Measurements from ENCODE around the gene MAP1LC3B2.

MAP1LC3B2 gene

DNA sequence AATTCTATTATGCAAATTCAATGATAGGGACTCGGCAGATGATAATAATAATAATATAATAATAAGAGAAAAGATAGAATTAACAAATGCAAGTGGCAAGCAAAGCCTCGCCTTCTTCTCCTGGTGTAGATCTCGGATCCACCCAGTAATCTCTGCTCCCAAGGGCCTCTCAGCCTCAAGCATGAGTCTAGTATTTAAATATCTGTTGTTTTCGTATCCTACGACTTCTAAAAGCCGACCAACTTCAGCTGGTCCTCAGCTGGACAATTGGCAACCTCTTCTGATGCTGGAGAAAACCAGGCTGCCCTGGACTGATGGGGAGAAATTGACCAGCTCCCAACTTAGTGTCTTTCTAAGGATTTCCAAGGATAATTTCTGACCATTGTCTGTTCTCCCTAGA, 14.0 kb upstream of the MAP1LC3B2 start:
- Histone ChIP-seq H3K4me3 (ENCODE audit: insufficient read depth, low read depth, low read length, poor library complexity, severe bottlenecking) (no peak overlapping the region), H3K36me3 (ENCODE audit: control insufficient read depth, insufficient read depth, low read length) (no peaks in the 10 kb centered on the region), H3K4me1 (ENCODE audit: control insufficient read depth, insufficient read depth, low read length, poor library complexity, severe bottlenecking) (no peaks in the 10 kb centered on the region), H3K27ac (ENCODE audit: insufficient read depth, low read length, poor library complexity, severe bottlenecking) (no peak overlapping the region), H3K27me3 (replicated peaks; ENCODE audit: control insufficient read depth, insufficient read depth, low read length, poor library complexity, severe bottlenecking) (no peaks in the 10 kb centered on the region), H3K9me3 (ENCODE audit: control insufficient read depth, low read length) (no peaks in the 10 kb centered on the region)
- DNase-seq, result no peak

DNA sequence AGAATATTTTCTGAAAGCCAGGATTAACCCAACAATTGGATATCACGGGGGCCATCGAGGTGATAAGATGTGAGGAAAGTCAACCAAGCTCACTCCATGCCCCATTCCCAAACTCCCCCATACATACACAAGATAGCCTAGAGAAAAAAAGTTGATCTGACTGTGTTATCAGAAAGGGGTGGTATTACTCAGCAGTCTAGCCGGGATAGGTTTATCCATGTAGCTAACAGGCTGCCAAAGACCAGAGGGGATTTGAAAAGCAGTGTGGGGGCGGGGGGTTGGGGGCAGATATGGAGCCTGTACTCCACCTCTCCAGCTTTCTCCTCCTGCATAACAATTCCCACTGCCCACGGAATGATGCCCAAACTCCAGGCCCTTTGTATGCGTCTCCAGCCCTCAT, 13.2 kb upstream of the MAP1LC3B2 start:
- no peak for DNase-seq
- Histone ChIP-seq H3K27me3 (replicated peaks; ENCODE audit: control insufficient read depth, insufficient read depth, low read length, poor library complexity, severe bottlenecking) (no peaks in the 10 kb centered on the region), H3K4me3 (ENCODE audit: insufficient read depth, low read depth, low read length, poor library complexity, severe bottlenecking) (no peak overlapping the region), H3K27ac (ENCODE audit: insufficient read depth, low read length, poor library complexity, severe bottlenecking) (no peak overlapping the region), H3K9me3 (ENCODE audit: control insufficient read depth, low read length) (no peaks in the 10 kb centered on the region), H3K4me1 (ENCODE audit: control insufficient read depth, insufficient read depth, low read length, poor library complexity, severe bottlenecking) (no peaks in the 10 kb centered on the region), H3K36me3 (ENCODE audit: control insufficient read depth, insufficient read depth, low read length) (no peaks in the 10 kb centered on the region)

DNA sequence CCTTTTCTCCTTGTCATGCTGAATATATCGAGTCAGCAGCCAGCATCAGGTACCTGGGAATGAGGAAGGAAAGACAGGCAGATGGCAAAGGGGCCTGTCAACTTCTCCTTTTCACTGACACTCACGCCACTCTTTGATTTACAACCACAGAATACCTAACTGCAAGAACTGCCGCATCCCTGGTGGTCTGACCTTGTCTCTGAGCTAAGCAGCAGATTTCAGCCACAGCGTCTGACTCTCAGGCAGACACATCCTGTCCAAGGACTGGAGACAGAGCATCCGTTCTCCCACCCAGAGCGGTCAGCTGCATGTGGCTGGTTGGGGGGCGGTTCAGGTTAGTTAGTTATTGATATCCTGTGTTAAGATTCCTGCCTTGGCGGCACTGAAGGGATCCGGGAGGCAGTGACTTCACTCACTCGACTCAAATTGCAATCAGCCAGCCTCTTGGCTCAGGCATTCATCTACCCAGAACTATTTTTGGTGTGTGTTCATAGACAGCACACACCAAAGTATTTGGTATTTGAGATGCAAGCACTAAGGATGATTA, 11.2 kb upstream of the MAP1LC3B2 start:
- no peaks in the 10 kb centered on the region for H3K36me3 ChIP-seq (ENCODE audit: control insufficient read depth, insufficient read depth, low read length)
- H3K27me3 ChIP-seq (replicated peaks; ENCODE audit: control insufficient read depth, insufficient read depth, low read length, poor library complexity, severe bottlenecking), result no peaks in the 10 kb centered on the region
- no peaks in the 10 kb centered on the region for H3K9me3 ChIP-seq (ENCODE audit: control insufficient read depth, low read length)
- H3K4me1 ChIP-seq (ENCODE audit: control insufficient read depth, insufficient read depth, low read length, poor library complexity, severe bottlenecking), result no peaks in the 10 kb centered on the region
- DNase-seq, result no peak
- no peak overlapping the region for H3K4me3 ChIP-seq (ENCODE audit: insufficient read depth, low read depth, low read length, poor library complexity, severe bottlenecking)
- no peak overlapping the region for H3K27ac ChIP-seq (ENCODE audit: insufficient read depth, low read length, poor library complexity, severe bottlenecking)

DNA sequence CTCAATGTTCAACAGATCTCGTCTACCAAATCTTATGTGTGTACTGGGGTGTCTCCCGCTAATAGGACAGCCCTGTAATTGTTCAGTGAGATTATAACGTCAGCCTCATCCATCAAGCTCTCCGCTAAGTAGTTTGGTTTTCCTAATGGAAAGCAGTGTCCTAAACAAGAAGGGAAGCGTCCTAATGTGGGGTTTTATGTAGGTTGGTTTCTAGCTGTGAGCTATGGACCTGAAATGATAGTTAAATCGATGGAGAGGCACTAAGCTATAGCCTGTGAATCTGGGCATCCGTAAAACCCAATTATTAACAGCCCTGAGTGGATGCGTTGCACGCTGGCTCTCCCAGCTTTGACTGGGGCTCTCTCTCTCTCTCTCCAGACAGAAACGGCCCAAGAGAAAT, 9.2 kb upstream of the MAP1LC3B2 start:
- Histone ChIP-seq H3K4me3 (ENCODE audit: insufficient read depth, low read depth, low read length, poor library complexity, severe bottlenecking) (no peak overlapping the region), H3K4me1 (ENCODE audit: control insufficient read depth, insufficient read depth, low read length, poor library complexity, severe bottlenecking) (no peaks in the 10 kb centered on the region), H3K27ac (ENCODE audit: insufficient read depth, low read length, poor library complexity, severe bottlenecking) (no peak overlapping the region), H3K9me3 (ENCODE audit: control insufficient read depth, low read length) (no peaks in the 10 kb centered on the region), H3K27me3 (replicated peaks; ENCODE audit: control insufficient read depth, insufficient read depth, low read length, poor library complexity, severe bottlenecking) (no peaks in the 10 kb centered on the region), H3K36me3 (ENCODE audit: control insufficient read depth, insufficient read depth, low read length) (no peaks in the 10 kb centered on the region)
- no peak for DNase-seq

DNA sequence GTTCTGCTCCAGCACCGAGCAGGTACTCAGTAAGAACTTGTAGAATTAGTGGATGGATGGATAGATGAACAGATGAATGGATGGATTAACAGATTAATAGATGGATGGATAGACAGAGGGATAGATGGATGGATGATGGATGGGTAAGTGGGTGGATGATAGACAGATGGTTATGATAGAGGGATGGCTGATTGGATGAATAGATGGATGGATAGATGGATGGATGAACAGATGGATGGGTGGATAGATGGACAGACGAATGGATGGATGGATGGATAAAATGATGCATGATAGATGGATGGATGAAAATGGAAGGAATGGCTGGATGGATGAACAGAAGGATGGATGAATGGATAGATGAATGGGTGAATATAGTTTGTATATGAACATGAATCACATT, 8.0 kb upstream of the MAP1LC3B2 start:
- Histone ChIP-seq H3K4me3 (ENCODE audit: insufficient read depth, low read depth, low read length, poor library complexity, severe bottlenecking) (no peak overlapping the region), H3K4me1 (ENCODE audit: control insufficient read depth, insufficient read depth, low read length, poor library complexity, severe bottlenecking) (no peaks in the 10 kb centered on the region), H3K27me3 (replicated peaks; ENCODE audit: control insufficient read depth, insufficient read depth, low read length, poor library complexity, severe bottlenecking) (no peaks in the 10 kb centered on the region), H3K27ac (ENCODE audit: insufficient read depth, low read length, poor library complexity, severe bottlenecking) (no peak overlapping the region), H3K9me3 (ENCODE audit: control insufficient read depth, low read length) (no peaks in the 10 kb centered on the region), H3K36me3 (ENCODE audit: control insufficient read depth, insufficient read depth, low read length) (no peaks in the 10 kb centered on the region)
- DNase-seq, result no peak

DNA sequence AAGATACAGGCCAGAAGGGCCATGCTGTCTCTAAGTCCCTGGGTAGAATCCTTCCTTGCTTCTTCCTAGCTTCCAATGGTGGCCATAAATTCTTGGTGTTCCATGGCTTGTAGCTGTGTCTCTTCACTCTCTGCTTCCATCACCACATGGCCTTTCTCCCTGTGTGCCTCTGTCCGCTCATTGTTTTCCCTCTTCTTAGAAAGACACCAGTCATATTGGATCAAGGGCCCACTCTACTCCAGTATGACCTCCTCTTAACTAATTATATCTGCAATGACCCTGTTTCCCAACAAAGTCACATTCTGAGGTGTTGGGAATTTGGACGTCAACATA, 7.6 kb upstream of the MAP1LC3B2 start:
- H3K4me3 ChIP-seq (ENCODE audit: insufficient read depth, low read depth, low read length, poor library complexity, severe bottlenecking), result no peak overlapping the region
- H3K9me3 ChIP-seq (ENCODE audit: control insufficient read depth, low read length), result no peaks in the 10 kb centered on the region
- no peak overlapping the region for H3K27ac ChIP-seq (ENCODE audit: insufficient read depth, low read length, poor library complexity, severe bottlenecking)
- H3K27me3 ChIP-seq (replicated peaks; ENCODE audit: control insufficient read depth, insufficient read depth, low read length, poor library complexity, severe bottlenecking), result no peaks in the 10 kb centered on the region
- DNase-seq, result no peak
- H3K36me3 ChIP-seq (ENCODE audit: control insufficient read depth, insufficient read depth, low read length), result no peaks in the 10 kb centered on the region
- no peaks in the 10 kb centered on the region for H3K4me1 ChIP-seq (ENCODE audit: control insufficient read depth, insufficient read depth, low read length, poor library complexity, severe bottlenecking)

DNA sequence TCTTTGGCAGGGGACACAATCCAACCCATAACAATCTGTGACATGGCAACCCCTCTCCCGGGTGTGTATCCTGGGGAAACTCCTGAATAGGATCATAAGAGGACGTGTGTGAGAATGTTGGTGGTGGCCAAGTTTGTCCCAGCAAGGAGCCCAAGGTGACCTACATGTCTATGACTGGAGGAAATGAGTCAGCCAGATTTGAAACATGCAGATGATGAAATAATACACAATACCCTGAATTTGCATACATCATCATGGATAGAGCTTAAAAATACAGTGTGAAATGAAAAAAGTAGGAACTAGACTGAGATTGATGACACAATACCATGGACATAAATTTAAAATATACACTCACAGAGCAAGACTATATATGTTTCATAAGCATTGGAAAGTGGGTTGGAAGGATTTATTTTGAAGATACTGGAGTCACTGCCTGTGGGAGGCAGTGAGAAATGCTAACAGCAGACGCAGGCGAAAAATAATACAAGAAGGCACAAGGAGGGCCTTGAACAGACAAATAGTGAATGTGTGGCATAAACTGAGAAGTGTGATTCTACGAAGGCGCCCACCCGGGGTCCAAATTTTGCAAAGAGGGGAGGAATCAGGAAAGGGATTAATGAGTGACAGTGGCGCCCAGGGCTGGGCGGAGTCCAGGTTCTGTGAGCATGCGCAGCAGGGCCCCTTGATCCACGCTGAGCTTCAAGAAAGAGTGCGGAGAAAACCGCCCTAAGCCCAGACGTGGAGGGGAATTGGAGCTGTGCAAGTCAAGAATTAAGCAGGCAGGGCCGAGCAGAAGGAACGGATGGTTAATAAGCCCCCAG, 7.0 kb upstream of the MAP1LC3B2 start:
- H3K27ac ChIP-seq (ENCODE audit: insufficient read depth, low read length, poor library complexity, severe bottlenecking), result no peak overlapping the region
- no peaks in the 10 kb centered on the region for H3K36me3 ChIP-seq (ENCODE audit: control insufficient read depth, insufficient read depth, low read length)
- H3K27me3 ChIP-seq (replicated peaks; ENCODE audit: control insufficient read depth, insufficient read depth, low read length, poor library complexity, severe bottlenecking), result no peaks in the 10 kb centered on the region
- DNase-seq, result no peak
- no peaks in the 10 kb centered on the region for H3K4me1 ChIP-seq (ENCODE audit: control insufficient read depth, insufficient read depth, low read length, poor library complexity, severe bottlenecking)
- no peaks in the 10 kb centered on the region for H3K9me3 ChIP-seq (ENCODE audit: control insufficient read depth, low read length)
- H3K4me3 ChIP-seq (ENCODE audit: insufficient read depth, low read depth, low read length, poor library complexity, severe bottlenecking), result no peak overlapping the region

DNA sequence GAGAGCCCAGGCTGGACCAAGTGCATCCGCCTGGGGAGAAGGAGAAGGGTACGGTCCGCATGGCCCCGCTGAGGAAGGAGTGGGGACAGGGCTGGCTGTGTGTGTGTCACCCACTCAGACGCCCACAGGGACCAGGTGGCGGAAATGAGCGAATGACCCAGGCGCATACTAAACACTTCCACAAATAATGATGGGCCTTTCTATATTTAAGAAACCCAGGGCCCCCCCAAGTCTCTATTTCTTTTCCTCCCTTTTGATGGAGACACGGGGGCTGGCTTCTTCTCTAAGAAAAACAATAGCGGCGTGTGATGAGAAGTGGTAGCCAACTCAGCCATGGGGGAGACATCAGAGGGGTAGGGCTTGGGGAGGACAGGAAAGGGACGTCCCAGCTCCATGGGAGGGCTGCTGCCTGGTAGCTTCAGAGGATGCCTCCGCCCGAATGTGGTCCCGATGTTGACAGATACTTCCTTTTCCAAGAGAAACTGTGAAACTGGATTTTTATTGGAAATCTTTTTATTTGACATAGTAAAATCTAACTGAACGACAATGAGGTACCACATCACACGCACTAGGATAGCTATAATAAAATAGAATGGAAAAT, 6.3 kb upstream of the MAP1LC3B2 start:
- Histone ChIP-seq H3K27ac (ENCODE audit: insufficient read depth, low read length, poor library complexity, severe bottlenecking) (no peak overlapping the region), H3K9me3 (ENCODE audit: control insufficient read depth, low read length) (no peaks in the 10 kb centered on the region), H3K36me3 (ENCODE audit: control insufficient read depth, insufficient read depth, low read length) (no peaks in the 10 kb centered on the region), H3K4me1 (ENCODE audit: control insufficient read depth, insufficient read depth, low read length, poor library complexity, severe bottlenecking) (peaks cover 3% of the 10 kb centered on the region), H3K4me3 (ENCODE audit: insufficient read depth, low read depth, low read length, poor library complexity, severe bottlenecking) (no peak overlapping the region), H3K27me3 (replicated peaks; ENCODE audit: control insufficient read depth, insufficient read depth, low read length, poor library complexity, severe bottlenecking) (no peaks in the 10 kb centered on the region)
- no peak for DNase-seq

DNA sequence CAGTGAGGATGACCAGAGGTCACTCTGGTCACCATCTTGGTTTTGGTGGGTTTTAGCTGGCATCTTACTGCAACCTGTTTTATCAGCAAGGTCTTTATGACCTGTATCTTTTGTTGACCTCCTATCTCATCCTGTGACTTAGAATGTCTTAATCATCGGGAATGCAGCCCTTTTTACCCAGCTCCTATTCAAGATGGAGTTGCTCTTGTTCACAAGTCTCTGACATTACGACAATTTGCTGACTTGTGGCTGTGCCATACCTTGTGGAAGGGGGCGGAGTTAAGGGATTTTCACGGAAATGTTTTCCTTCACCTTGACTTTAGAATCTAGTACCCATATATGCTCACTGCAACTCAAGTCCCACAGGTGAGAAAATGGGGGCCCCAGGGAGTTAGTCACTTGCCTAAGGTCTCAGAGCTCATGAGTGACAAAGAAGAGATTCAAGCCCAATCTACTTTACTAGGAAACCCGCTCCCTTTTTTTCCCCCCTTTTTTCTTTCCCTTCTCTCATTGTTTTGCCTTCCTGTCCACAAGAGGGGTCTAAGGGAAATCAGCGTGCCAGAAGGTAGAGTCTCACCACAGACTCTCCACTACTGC, 2.7 kb upstream of the MAP1LC3B2 start:
- no peak overlapping the region for H3K4me3 ChIP-seq (ENCODE audit: insufficient read depth, low read depth, low read length, poor library complexity, severe bottlenecking)
- H3K9me3 ChIP-seq (ENCODE audit: control insufficient read depth, low read length), result no peaks in the 10 kb centered on the region
- no peaks in the 10 kb centered on the region for H3K36me3 ChIP-seq (ENCODE audit: control insufficient read depth, insufficient read depth, low read length)
- peaks cover 17% of the 10 kb centered on the region for H3K4me1 ChIP-seq (ENCODE audit: control insufficient read depth, insufficient read depth, low read length, poor library complexity, severe bottlenecking)
- H3K27me3 ChIP-seq (replicated peaks; ENCODE audit: control insufficient read depth, insufficient read depth, low read length, poor library complexity, severe bottlenecking), result no peaks in the 10 kb centered on the region
- no peak overlapping the region for H3K27ac ChIP-seq (ENCODE audit: insufficient read depth, low read length, poor library complexity, severe bottlenecking)
- DNase-seq, result no peak
